Stimulated activated CD4-positive, alpha-beta T cell treated with anti-CD3 and anti-CD28 coated beads, Interleukin-4, amount 100 ng/mL, for 1 hour (primary cell): ENCODE measurements around the gene PPME1.
A peak's percentile ranks its signal among the peaks of the same experiment; 100 is the strongest.
"Not testable (repeated sequence)": the region's sequence is repeated elsewhere in the genome, so short reads cannot be mapped to it uniquely, and the experiment has no call there.

Source experiments
- DNase-seq: peaks from one replicate; pipeline ENCODE4 v3.0.0-alpha.2; 2020

The PPME1 gene

GRCh38 chr11:74170694-74171629 is at the start of gene PPME1, which contains the start of gene C2CD3:
TSS of gene PPME1 (plus strand) at chr11:74171289. CDS start at chr11:74171422, 133 bp downstream.
TSS of gene C2CD3 (minus strand) at chr11:74171002. CDS start at chr11:74170792, 210 bp downstream.
- peak; percentile 94 for DNase-seq

GRCh38 chr11:74121804-74122203 is 49.3 kb upstream of the PPME1 start:
- DNase-seq: no peak

GRCh38 chr11:74123008-74123448 is 48.1 kb upstream of the PPME1 start:
- DNase-seq: no peak

GRCh38 chr11:74129121-74129520 is 42.0 kb upstream of the PPME1 start:
- DNase-seq: not testable (repeated sequence)

- DNase-seq: no peak
Measured at GRCh38 chr11:74132833-74133232, 38.3 kb upstream of the PPME1 start.

GRCh38 chr11:74133436-74133835 is 37.7 kb upstream of the PPME1 start:
- DNase-seq: no peak

- DNase-seq: no peak
Measured at GRCh38 chr11:74134661-74135060, 36.4 kb upstream of the PPME1 start.

- DNase-seq: no peak
Measured at GRCh38 chr11:74135127-74135840, 35.8 kb upstream of the PPME1 start.

- no peak for DNase-seq
Measured at GRCh38 chr11:74138021-74138420, 33.1 kb upstream of the PPME1 start.

- no peak for DNase-seq
Measured at GRCh38 chr11:74138572-74138971, 32.5 kb upstream of the PPME1 start.

- no peak for DNase-seq
Measured at GRCh38 chr11:74139151-74139918, 31.8 kb upstream of the PPME1 start.

GRCh38 chr11:74139919-74140431 is 31.1 kb upstream of the PPME1 start:
- DNase-seq: not testable (repeated sequence)

GRCh38 chr11:74141241-74141695 is 29.8 kb upstream of the PPME1 start:
- DNase-seq: no peak

- DNase-seq: no peak
Measured at GRCh38 chr11:74141908-74142307, 29.2 kb upstream of the PPME1 start.

- no peak for DNase-seq
Measured at GRCh38 chr11:74142624-74143023, 28.5 kb upstream of the PPME1 start.

GRCh38 chr11:74144592-74144991 is 26.5 kb upstream of the PPME1 start:
- no peak for DNase-seq

GRCh38 chr11:74147199-74147929 is 23.7 kb upstream of the PPME1 start:
- no peak for DNase-seq

GRCh38 chr11:74153224-74153623 is 17.9 kb upstream of the PPME1 start:
- no peak for DNase-seq

GRCh38 chr11:74154620-74155281 is 16.3 kb upstream of the PPME1 start:
- no peak for DNase-seq

GRCh38 chr11:74157169-74157568 is 13.9 kb upstream of the PPME1 start:
- DNase-seq: no peak

- no peak for DNase-seq
Measured at GRCh38 chr11:74159642-74160041, 11.4 kb upstream of the PPME1 start.
